Peyer's patch (tissue), 4 donors: Measurements from ENCODE around the gene SNRPD3.

Source experiments
- CTCF ChIP-seq, 6 experiments: fragments of 450-650 bp in 4 of 6; fragments of 200-600 bp in 2 of 6; sonication (generic) in 1 of 6; IDR thresholded peaks; one replicate each; pipeline ENCODE4 v1.5.1; 2017 to 2019; ENCODE audit warnings: antibody characterized with exemption in 6 of 6, mild to moderate bottlenecking in 3 of 6, moderate library complexity in 1 of 6
- POLR2A ChIP-seq, 2 donors: fragments of 450-650 bp; IDR thresholded peaks; one replicate each; pipeline ENCODE4 v1.5.1; 2017; ENCODE audit warnings: antibody characterized with exemption in 2 of 2, mild to moderate bottlenecking in 2 of 2, moderate library complexity in 2 of 2

GRCh38 chr22:24559471-24559870 lies 3.7 kb downstream of the SNRPD3 start:
- TF ChIP-seq CTCF (IDR thresholded peaks at IDR 0.05) (no peak), POLR2A (IDR thresholded peaks at IDR 0.05) (no peak)
